Renal cortex interstitium (tissue), 11 donors: ENCODE data around the gene TGFBR2. TPM values are rescaled to one million over a fixed set of nuclear protein-coding genes. Genes with fewer than 3 reads are reported as not detected.

Experiments
- DNase-seq, 11 donors: peaks; one replicate each; pipeline ENCODE4 v3.0.0-alpha.2; 2013; ENCODE audit warnings: low read depth in 9 of 11, low spot score in 4 of 11; ENCODE audit errors: extremely low read depth in 1 of 11
- polyA plus RNA-seq, 3 donors: library from polyadenylated mRNA; unstranded; fragments of 120-200 nt; gene quantifications; one replicate each; pipeline ENCODE4 v1.2.1, GENCODE V29; 2013; ENCODE audit not compliant: insufficient read length in 3 of 3

The TGFBR2 gene
- polyA plus RNA-seq, 3 donors = 89.0 to 117 (median 96.9) TPM

GRCh38 chr3:30596152-30596551 lies 10.2 kb upstream of the TGFBR2 start:
- DNase-seq = no peak

GRCh38 chr3:30597131-30597768 lies 9.2 kb upstream of the TGFBR2 start:
- peak in 5 of 11 donors; percentile 33 to 71 (median 52) for DNase-seq

GRCh38 chr3:30597769-30598134 lies 8.6 kb upstream of the TGFBR2 start:
- no peak for DNase-seq

GRCh38 chr3:30598668-30599545 lies 7.5 kb upstream of the TGFBR2 start:
- no peak for DNase-seq

GRCh38 chr3:30600572-30600971 lies 5.8 kb upstream of the TGFBR2 start:
- no peak for DNase-seq

GRCh38 chr3:30602946-30603345 lies 3.5 kb upstream of the TGFBR2 start:
- no peak for DNase-seq

- no peak for DNase-seq
These were observed 2.3 kb upstream of the TGFBR2 start for GRCh38 chr3:30604093-30604492.

GRCh38 chr3:30604558-30604957 lies 1.8 kb upstream of the TGFBR2 start:
- no peak for DNase-seq

GRCh38 chr3:30605005-30605404 lies 1.4 kb upstream of the TGFBR2 start:
- DNase-seq = no peak

GRCh38 chr3:30605706-30606300 lies 598 bp upstream of the TGFBR2 start:
- peak in 1 of 11 donors; percentile 24 for DNase-seq

GRCh38 chr3:30607032-30607833 lies 832 bp downstream of the TGFBR2 start:
- peak in 8 of 11 donors; percentile 39 to 65 (median 46) for DNase-seq

GRCh38 chr3:30608598-30608947 lies 2.2 kb downstream of the TGFBR2 start:
- no peak for DNase-seq

GRCh38 chr3:30609930-30610701 lies 3.7 kb downstream of the TGFBR2 start:
- DNase-seq = no peak

GRCh38 chr3:30610702-30611368 lies 4.4 kb downstream of the TGFBR2 start:
- DNase-seq = no peak

- DNase-seq = no peak
These were observed 5.4 kb downstream of the TGFBR2 start for GRCh38 chr3:30611613-30612436.

- DNase-seq = no peak
These were observed 6.2 kb downstream of the TGFBR2 start for GRCh38 chr3:30612437-30613132.
